LHCN-M2 (cell line): ENCODE measurements around the gene LHX6. TPM values are rescaled to one million over a fixed set of nuclear protein-coding genes. Genes with fewer than 3 reads are reported as not detected.

Source experiments
- DNase-seq: peaks from one replicate; pipeline ENCODE4 v3.0.0-alpha.2; 2012; ENCODE audit warnings: low read depth
- total RNA-seq: library from RNA; depleted of rRNA; stranded (reverse); fragments of >200 nt; gene quantifications from 2 replicates; pipeline ENCODE4 v1.2.3, GENCODE V29; 2014

Gene LHX6
- total RNA-seq, 1 experiment from 2014 or later = not detected

DNA sequence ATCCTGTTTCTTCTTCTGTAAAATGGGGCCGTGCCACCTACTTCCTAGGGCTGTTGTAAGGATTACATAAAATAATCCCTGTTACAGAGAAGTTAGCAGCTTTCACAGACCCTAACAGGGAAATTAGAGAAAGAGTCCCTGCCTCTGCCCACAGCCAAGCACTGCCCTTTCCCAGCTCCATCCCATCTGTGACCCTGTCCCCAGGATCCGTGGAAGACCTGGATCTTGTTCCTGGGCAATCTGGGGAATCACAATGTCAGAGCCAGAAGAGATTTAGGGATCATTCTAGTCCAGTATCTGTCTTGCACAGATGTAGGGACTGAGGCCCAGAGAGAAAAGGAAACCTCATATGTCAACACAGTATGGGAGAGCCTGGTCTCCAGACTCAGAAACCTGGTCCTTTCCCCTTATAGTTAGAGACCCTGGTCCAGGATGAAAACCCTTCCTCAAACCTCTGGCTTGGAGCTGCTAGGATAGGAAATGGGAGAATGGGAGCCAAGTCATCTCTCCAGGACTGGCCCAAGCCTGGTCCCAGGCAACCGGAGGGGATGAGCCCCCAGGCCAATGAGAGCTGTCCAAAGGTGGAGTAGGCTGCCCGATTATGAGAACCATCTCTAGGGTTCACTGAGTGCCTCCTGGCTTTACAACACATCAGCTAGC, 12.5 kb downstream of the LHX6 start:
- DNase-seq = no peak

DNA sequence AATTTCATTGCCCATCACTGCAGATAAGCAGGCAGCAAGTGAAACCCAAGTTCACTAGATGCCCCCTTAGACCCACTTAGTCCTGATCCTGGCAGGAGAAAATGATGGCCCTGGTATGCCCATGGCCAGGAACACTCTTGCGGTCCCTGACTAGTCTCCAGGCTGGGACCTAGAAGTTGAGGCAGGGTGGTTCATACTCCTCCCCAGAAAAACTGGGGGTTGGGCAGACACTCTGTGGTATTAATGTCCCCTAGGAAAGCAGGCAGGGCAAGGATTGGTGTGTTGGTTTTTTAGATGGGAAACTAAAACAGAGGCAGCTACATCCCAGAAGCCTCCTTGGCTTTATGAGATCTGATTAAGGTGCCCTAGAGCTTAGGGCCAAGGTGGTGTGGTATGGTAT, 13.1 kb downstream of the LHX6 start:
- DNase-seq = no peak

DNA sequence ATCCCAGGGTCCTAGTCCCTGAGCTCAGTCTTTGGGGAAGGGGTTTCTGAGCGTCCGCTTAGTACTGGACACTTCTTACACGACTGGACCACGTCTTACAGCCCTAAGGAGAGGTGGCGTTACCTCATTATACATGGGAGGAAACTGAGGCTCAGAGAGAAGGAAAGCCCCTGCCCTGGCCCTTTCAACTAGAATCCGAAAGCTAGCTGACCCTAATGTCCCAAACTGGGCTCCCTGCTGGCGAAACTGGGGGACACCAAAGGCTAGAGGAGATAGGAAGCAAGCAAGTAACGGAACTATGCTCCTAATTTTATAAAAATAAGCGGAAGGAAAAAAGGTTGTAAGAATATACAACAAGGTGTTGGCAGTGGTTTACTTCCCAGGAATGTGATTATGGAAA, 14.2 kb downstream of the LHX6 start:
- DNase-seq = no peak

DNA sequence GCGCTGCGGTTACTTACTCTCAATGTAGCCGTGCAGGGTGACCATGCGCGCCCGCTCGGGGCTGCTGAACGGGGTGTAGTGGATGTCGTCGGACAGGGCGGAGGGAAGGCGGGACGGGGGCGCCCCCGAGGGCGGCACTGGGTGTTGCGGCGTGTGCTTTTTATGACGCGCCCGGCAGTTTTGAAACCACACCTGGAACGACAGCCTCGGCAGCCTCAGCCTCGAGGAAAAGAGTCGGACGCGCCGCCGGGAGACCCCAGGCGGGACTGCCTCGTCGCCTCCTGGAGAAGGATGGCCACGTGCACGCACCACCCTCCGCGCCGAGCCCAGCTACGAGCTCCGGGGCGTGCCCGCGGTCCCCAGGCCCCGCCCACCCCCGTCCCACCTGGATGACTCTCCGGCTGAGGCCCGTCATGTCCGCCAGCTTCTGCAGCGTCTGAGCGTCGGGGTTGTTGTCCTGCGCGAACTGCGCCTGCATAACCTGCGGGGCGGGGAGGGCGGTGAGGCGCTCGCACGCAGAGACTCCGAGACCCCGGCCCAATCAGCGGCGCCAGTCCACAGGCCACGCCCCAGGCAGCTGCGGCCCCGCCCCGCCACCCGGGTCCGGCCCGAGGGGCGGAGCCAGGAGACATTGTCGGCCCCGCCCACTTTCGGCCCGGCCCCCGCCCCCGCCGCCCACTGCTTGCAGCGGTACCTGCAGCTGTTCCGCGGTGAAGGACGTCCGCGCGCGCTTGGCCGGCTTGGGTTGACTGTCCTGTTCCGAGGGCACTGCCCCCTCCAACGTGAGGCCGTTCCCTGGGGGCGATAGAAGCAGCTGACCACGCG, 15.0 kb downstream of the LHX6 start:
- peak; percentile 25 for DNase-seq

DNA sequence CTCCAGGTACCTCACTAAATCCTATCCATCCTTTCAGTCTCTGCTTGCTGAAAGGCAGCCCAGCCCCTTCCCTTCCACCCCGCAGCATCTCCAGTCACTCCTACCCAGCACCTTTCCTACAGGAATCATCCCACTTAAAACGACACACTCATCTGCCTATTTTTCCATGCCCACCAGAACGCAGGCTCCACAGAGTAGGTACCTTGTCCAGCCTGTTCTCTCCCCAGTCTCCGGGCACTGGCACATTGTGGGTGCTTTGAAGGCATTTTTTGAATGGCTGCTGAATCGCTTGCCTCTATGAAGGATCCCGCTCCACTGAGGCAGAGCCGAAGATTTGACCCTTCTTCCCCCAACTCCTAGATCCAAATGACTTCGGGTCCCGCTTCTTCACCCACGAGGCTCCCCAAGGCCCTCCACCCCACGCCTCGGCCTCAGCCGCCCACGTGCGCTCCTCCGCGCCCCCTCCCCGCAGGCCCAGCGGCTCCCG, 15.6 kb downstream of the LHX6 start:
- no peak for DNase-seq

DNA sequence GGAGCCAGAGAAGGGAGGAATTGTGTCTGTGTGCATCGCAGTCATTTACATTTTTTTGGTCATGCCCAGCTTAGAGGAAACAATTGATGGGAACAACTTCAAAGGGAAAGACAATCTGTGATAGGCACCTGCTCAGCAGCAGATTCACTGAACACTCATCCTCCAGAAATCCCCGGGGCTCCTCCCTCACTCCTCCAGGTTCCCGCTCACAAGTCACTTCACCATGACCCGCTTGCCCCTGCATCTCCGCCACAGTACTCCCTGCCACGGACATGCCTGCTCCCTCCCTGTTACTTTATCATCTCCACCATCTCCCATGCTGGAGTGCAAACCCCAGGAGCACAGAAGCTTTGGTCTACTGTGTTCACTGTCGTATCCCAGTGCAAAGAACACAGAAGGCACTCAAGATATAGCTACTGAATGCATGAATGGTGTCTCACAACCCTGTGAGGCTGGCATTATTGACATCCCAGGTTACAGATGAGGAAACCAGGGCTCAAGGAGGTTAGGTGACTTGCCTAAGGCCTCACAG, 16.2 kb downstream of the LHX6 start:
- DNase-seq = no peak

DNA sequence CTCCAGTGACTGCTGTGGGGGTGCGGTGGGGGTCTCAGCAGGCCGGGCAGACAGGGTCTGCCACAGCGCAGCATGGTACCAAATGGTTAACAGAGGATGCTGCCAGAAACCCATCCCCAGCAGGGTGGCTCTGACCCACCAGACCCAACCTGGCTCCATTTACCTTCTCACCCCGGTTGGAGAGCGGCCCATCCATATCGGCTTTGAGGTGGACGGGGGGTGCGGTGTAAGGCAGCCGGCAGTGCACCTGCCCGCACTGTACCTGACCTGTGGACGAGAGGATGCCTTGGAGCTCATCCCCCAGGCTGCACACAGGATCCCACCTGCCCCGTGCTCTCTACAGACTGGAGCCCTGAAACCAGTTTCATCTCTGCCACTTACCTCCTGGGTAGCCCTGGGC, 19.3 kb downstream of the LHX6 start:
- DNase-seq = no peak

DNA sequence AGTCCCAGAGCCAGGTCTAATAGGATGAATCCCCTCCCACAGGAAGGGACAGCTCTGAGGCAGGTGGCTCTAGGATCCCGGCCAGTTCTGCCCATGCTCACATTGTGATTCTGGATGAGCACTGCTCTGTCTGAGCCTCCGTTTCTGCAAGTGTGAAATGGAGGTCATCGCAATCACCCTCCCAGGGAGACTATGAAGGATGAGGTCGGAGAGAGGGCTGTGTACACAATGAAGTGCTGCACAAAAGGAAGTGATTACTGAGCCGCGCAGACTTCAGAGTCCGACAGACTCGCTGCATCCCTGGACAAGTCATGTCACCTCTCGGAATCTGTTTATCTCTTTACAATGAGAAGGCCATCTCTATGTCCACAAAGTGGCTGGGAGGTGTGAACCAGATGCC, 21.7 kb downstream of the LHX6 start:
- DNase-seq = no peak

DNA sequence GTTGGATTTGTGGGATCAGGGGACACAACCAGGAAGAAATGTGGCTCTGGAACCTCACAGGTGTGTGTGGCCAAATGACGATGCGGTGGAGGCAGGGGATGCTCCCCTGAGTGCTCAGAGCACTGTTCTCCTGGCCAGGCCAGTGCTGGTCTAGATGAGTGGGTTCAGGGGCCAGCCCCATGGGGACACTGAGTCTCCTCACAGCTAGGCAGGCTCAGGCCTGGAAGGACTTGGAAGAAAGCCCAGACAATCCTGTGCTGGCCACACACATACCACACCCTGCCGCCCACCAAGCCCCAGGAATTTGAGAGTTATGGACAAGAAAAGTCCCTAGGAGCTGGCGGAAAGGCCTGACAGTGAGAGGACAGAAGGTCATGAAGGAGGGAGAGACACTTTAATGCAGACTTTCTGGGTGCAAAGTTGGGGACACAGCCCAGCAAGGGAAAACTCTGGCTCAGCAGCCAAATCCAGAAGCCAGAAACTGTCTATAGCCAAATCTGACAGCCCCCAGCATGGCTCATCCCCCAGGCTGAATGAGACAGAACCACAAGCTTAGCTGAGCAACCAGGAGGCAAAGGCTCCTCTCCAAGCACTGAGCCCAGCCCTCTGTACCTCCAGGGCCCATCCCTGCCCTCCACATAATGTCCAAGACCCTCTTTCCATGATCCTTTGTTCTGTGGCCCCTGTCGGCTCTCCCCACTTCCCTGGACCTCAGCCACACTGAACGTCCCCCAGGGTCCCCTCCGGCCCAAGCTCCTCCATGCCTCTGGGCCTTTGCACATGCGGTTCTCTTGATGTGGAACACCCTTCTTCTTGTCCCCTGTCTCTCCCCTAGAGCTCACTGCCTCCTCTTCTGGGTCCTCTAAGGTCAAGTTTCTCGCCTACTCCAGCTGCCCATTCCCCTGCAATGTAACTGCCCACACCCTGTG, 22.4 kb downstream of the LHX6 start:
- peak; percentile 76 for DNase-seq

DNA sequence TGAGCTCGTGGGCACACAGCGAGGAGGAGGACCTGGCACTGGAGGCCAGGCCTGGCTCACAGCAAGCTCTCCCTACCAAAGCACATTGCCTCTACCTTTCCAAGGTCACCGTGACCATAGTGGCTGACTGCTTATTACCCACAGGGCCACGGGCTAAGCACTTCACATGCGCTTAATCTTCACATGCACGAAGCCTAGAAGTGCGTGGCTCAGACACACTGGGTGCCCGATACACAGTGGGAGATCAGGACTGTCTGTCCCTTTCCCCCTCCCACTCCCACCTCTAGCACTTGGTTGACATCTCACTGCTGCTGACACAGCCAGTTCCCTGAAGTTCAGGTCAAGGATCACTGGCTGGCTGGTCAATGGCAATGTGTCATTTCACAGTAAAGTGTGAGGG, 23.6 kb downstream of the LHX6 start:
- DNase-seq = no peak

DNA sequence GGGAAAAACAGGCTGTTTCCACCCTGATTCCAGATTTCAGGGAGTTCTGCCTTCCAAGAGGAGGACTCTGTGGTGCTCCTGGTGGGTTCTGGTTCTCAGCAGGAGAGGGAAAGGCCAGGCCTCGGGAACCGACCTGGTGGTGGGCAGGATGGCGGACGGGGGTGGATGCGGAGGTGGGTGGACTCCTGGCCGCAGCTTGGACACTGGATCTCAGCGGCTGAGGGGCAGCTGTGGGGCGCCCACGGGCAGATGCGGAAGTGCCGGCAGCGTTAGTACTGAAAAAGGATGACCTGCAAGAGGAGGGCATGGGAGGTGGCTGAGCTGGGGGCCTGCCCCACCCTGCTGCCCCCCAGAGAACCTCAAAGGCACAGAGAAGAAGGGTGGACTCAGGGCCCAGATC, 24.3 kb downstream of the LHX6 start:
- no peak for DNase-seq

DNA sequence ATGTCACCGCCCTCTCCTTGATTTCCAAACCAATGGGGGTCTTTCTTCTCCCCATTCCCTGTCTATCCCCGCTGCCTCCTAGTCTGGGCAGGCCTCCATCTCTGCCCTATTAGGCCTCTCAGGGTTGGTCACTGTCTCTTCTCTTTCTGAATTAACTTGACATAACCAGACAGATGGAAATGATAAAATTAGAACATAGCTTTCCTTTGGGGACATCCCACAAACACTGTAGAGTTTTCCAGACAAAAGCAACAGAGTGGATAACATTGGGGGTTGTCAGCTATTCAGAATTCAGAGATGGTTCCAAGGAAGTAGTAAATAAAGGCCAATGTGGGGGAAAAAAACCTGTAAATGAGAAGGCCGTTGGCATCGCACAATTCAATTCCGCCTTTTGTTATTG, 24.7 kb downstream of the LHX6 start:
- DNase-seq = peak; percentile 26

DNA sequence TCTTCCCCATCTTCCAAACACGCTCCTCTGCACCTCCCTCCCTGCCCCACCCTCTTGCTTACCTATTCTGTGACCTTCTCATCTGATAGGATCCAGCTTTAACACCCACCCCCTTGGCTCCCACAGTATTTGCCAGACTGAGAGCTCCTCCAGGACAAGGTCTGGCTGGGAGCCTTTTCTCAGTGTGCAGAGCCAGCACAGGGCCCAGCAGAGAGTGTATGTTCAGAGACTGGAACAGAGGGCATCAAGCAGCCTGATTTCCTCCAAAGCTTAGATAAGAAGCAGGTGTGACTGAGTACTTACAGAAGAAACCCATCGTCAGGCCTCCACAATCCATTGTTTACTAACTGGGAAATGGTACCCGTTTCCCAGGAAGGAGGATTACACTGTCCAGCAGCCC, 26.6 kb downstream of the LHX6 start:
- DNase-seq = no peak

DNA sequence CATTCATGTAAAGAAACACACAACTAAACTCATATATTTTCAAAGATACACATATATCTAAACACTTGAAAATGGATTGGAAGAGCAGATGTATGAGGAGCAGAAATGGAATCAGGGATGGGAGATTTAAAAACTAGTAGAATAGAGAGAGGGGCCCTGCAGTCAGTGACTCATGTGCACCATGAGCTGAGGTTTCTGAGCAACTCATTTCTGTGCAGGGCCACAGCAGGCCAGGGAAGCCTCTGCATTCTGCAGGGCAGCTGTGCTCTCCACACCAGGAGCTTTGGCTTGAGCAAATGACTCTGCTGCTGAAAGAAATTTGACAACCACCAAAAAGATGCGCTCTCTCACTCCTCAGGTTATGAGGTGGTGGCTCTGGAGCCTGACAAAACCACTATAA, 27.1 kb downstream of the LHX6 start:
- DNase-seq = peak; percentile 74

DNA sequence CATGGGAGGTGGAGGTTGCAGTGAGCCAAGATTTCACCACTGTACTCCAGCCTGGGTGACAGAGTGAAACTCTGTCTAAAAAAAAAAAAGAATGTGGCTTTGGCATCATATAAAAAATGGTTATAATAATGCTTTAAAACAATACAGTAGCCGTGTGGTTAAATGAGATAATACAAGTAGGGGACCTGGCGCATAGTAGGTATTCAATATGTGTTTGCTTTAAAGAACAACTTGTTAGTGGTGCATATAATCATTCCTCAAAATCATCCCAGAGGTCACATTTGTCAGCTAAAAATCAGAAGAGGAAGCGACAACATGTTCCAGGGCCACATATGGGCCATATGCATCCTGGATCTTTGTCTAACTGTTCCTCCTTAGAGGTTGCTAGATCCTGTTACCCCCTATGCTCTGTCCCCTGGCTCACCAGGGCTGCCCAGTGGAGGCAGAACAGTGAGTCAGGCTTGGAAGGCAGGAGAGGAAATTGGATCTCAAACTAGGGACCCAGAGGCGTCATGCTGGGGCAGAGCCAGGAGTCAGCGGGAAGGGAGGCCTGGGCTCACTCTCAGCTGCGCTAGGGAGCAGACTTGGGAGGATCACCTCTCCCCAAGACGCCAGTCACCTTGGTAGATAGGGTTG, 27.7 kb downstream of the LHX6 start:
- peak; percentile 81 for DNase-seq

DNA sequence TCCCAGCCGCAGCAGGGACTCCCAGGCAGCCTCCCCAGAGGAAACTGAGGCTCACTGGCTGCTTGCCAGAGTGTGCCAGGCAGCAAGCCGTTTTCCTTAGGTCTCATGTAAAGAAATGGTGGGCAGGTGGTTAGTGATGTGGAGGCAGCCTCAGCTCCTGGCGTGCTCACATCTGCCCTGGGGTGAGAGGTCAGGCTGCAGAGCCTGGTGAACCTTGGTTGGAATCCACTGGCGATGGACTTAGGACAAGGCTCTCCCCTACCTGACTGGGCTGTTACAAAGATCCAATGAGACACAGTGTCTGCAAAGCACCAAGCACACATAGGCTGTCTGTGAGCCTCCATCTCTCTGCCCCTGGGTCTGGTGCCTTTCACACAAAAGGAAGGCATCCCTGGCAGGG, 30.9 kb downstream of the LHX6 start:
- DNase-seq = no peak

DNA sequence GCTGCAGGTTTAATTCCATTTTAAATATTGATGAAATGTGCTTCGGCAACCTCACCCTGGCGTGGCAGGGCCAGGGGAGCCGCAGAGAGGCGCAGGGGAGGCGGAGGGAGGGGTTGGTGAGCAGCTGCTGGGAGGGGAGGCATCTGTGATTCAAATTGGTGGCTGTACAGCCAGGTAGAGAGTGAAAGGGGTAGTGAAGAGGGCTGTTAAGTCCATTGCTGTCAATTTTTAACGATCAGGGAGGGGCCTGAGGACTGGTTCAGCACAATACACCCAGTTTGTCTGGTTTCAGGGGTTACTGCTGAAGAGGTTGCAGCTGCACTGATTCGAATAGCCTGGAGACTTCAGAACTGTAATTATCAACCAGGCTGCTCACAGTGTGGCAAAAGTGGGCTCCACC, 31.3 kb downstream of the LHX6 start:
- DNase-seq = no peak

DNA sequence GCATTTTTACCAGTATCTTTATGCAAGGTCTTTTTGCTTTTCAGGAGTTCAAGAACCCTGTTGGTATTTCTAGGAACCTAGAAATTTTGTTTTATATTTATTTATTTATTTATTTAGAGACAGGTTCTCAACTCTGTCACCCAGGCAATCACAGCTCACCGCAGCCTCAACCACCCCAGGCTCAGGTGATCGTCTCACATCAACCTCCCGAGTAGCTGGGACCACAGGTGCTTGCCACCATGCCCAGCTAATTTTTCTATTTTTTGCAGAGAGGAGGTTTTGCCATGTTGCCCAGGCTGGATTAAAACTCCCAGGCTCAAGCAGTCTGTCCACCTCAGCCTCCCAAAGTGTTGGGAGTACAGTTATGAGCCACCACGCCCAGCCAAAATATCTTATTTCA, 32.9 kb downstream of the LHX6 start:
- no peak for DNase-seq

DNA sequence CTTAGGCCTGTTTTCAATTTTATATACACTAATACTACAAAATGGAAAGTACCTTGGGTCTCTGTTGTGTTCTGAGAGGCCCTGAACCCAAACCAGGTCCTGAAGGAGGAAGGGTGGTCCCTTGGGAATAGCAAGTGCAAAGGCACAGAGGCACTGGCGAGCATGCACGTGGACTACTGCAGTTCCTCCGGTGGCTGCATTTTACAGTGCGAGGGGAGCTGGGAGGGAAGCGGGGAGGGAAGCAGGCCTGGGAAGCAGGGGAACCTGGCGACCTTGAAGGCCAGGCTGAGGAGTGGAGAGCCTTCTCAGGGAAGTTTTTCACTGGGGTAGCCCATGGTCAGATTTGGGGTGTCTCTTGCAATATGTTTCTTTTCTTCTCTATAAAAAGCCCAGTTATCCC, 35.1 kb downstream of the LHX6 start:
- no peak for DNase-seq

DNA sequence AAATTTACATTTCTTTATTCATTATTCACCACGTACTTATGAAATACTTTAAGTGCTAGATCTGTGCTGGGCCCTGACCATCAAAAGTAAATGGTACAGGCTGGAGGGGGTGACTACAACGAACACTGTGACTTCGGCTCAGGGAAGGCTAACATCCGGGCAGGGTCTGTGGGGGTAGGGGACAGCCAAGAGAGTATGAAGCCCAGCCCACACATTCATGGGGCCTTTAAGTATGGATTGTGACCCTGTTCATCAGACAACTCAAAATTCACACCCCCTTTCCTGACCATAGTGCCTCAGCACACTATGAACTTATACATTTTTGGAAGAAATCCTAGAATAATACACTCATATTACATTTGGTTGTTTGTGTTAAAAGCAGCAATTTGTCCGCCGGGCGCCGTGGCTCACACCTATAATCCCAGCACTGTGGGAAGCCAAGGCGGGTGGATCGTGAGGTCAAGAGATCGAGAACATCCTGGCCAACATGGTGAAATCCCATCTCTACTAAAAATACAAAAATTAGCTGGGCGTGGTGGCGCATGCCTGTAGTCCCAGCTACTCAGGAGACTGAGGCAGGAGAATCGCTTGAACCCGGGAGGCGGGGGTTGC, 35.7 kb downstream of the LHX6 start:
- no peak for DNase-seq
